Esophagus squamous epithelium (tissue), 4 donors: Measurements from ENCODE around the gene PPIE.

Experiments
- CTCF ChIP-seq, 6 experiments: fragments of 450-650 bp in 4 of 6; fragments of 200-600 bp in 2 of 6; sonication (generic) in 2 of 6; IDR thresholded peaks; one replicate each; pipeline ENCODE4 v1.5.1; 2016 to 2019; ENCODE audit warnings: antibody characterized with exemption in 6 of 6, mild to moderate bottlenecking in 4 of 6, moderate library complexity in 4 of 6
- POLR2A ChIP-seq, 4 donors: fragments of 450-650 bp; IDR thresholded peaks; one replicate each; pipeline ENCODE4 v1.6.1; 2017; ENCODE audit warnings: antibody characterized with exemption in 4 of 4, mild to moderate bottlenecking in 4 of 4, moderate library complexity in 3 of 4

DNA sequence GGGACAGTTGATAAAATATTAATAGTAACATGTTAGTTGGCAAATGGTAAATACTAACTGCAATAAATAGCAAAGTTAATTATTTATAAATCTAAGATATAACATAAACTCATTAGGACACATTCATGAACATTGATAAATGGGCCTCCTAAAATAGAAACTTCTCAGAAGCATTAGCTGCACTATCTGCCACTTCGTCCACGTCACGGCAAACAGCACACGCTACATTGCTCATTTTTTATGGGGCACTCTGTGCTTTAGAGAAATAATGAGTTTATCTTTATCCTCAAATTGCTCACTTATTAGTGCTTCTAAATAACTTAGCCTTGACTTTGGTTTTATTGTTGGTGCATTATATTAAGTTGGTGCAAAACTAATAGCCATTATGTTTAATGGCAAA lies 31.2 kb upstream of the PPIE start:
- TF ChIP-seq POLR2A (IDR thresholded peaks at IDR 0.05) (no peak), CTCF (IDR thresholded peaks at IDR 0.05) (no peak)
